PC-9 (cell line): ENCODE measurements around the gene SLC1A2.

Experiments
- CTCF ChIP-seq: fragments of 200-600 bp; sonication (generic); conservative IDR thresholded peaks from 2 replicates; pipeline ENCODE4 v1.6.1; 2017; ENCODE audit warnings: mixed run types, antibody characterized with exemption, mild to moderate bottlenecking, moderate library complexity
- EZH2 ChIP-seq: fragments of 200-600 bp; sonication (generic); IDR thresholded peaks from 2 replicates; pipeline ENCODE4 v1.8.0; 2017; ENCODE audit warnings: antibody characterized with exemption, low read depth

- TF ChIP-seq EZH2 = no peak
- TF ChIP-seq CTCF = peak; percentile 51
Measured at GRCh38 chr11:35362521-35362980, 56.8 kb downstream of the SLC1A2 start.
